IPS DF 6.9 (cell line): ENCODE results near the gene RBFOX2.
"Not testable (repeated sequence)": the region's sequence is repeated elsewhere in the genome, so short reads cannot be mapped to it uniquely, and the experiment has no call there.

Source experiments
- DNase-seq: peaks from one replicate; pipeline ENCODE4 v3.0.0-alpha.2; 2013; ENCODE audit warnings: low read depth, low spot score
- H3K27ac ChIP-seq: one replicate; pipeline ENCODE4 v1.5.1; 2013; ENCODE audit warnings: low read length, control low read depth
- H3K27me3 ChIP-seq: 2 replicates; pipeline ENCODE4 v1.6.1; 2013; ENCODE audit warnings: mild to moderate bottlenecking, low read length; ENCODE audit not compliant: control insufficient read depth, insufficient read depth
- H3K36me3 ChIP-seq: 2 replicates; pipeline ENCODE4 v1.6.1; 2013; ENCODE audit warnings: low read length; ENCODE audit not compliant: control insufficient read depth, insufficient read depth
- H3K4me1 ChIP-seq: 2 replicates; pipeline ENCODE4 v1.6.1; 2013; ENCODE audit warnings: low read length; ENCODE audit not compliant: control insufficient read depth, insufficient read depth
- H3K4me3 ChIP-seq: 2 replicates; pipeline ENCODE4 v1.5.1; 2013; ENCODE audit warnings: mild to moderate bottlenecking, low read length
- H3K9me3 ChIP-seq: 2 replicates; pipeline ENCODE4 v1.6.1; 2013; ENCODE audit warnings: low read length, inconsistent platforms; ENCODE audit not compliant: control insufficient read depth, insufficient read depth
- WGBS: extraction: QIAGEN DNeasy Blood & Tissue Kit; methylation state at CpG from one replicate; pipeline ENCODE4 v1.1.7; 2013; ENCODE audit warnings: mixed read lengths, missing lambda C conversion rate; ENCODE audit not compliant: insufficient read length, insufficient coverage; 5-methylcytosine and 5-hydroxymethylcytosine counted together

Gene RBFOX2

GRCh38 chr22:35812600-35812999 lies 216.0 kb downstream of the RBFOX2 start:
- Histone ChIP-seq H3K4me3 (no peak overlapping the region), H3K27me3 (no peaks in the 10 kb centered on the region), H3K9me3 (no peaks in the 10 kb centered on the region), H3K27ac (no peak overlapping the region), H3K4me1 (peaks cover 3% of the 10 kb centered on the region; the same call in 1 of the 2 replicates), H3K36me3 (peaks cover 2% of the 10 kb centered on the region; the same call in 1 of the 2 replicates)
- DNase-seq: no peak
- no CpG with 5 or more reads among the region's 4 CpGs for WGBS

GRCh38 chr22:35811670-35812069 lies 217.0 kb downstream of the RBFOX2 start:
- Histone ChIP-seq H3K27me3 (no peaks in the 10 kb centered on the region), H3K4me1 (peaks cover 1% of the 10 kb centered on the region; the same call in 1 of the 2 replicates), H3K9me3 (no peaks in the 10 kb centered on the region), H3K4me3 (no peak overlapping the region), H3K36me3 (peaks cover 2% of the 10 kb centered on the region; the same call in 1 of the 2 replicates), H3K27ac (no peak overlapping the region)
- no CpG with 5 or more reads among the region's 3 CpGs for WGBS
- no peak for DNase-seq

- Histone ChIP-seq H3K36me3 (peaks cover 2% of the 10 kb centered on the region; the same call in 1 of the 2 replicates), H3K27ac (no peak overlapping the region), H3K9me3 (no peaks in the 10 kb centered on the region), H3K27me3 (no peaks in the 10 kb centered on the region), H3K4me3 (no peak overlapping the region), H3K4me1 (peaks cover 1% of the 10 kb centered on the region; the same call in 1 of the 2 replicates)
- WGBS: no CpG with 5 or more reads among the region's 9 CpGs
- no peak for DNase-seq
Observed at GRCh38 chr22:35809816-35810215, 218.8 kb downstream of the RBFOX2 start.

GRCh38 chr22:35808377-35808776 lies 220.2 kb downstream of the RBFOX2 start:
- Histone ChIP-seq H3K4me3 (no peak overlapping the region), H3K4me1 (peaks cover 1% of the 10 kb centered on the region; the same call in 1 of the 2 replicates), H3K36me3 (peaks cover 2% of the 10 kb centered on the region; the same call in 1 of the 2 replicates), H3K9me3 (no peaks in the 10 kb centered on the region), H3K27me3 (no peaks in the 10 kb centered on the region), H3K27ac (no peak overlapping the region)
- WGBS: no CpG with 5 or more reads among the region's 2 CpGs
- DNase-seq: no peak

GRCh38 chr22:35806668-35807067 lies 222.0 kb downstream of the RBFOX2 start:
- WGBS: no CpG with 5 or more reads among the region's 8 CpGs
- not testable (repeated sequence) for DNase-seq, H3K27me3 ChIP-seq, H3K4me3 ChIP-seq, H3K4me1 ChIP-seq, H3K9me3 ChIP-seq, H3K36me3 ChIP-seq, H3K27ac ChIP-seq

- DNase-seq: no peak
- Histone ChIP-seq H3K9me3 (no peaks in the 10 kb centered on the region), H3K27ac (no peak overlapping the region), H3K36me3 (peaks cover 2% of the 10 kb centered on the region; the same call in 1 of the 2 replicates), H3K4me3 (no peak overlapping the region), H3K27me3 (no peaks in the 10 kb centered on the region), H3K4me1 (no peaks in the 10 kb centered on the region)
- WGBS: no CpG with 5 or more reads among the region's 2 CpGs
Observed at GRCh38 chr22:35805466-35805865, 223.2 kb downstream of the RBFOX2 start.

GRCh38 chr22:35804421-35804820 lies 224.2 kb downstream of the RBFOX2 start:
- Histone ChIP-seq H3K27me3 (no peaks in the 10 kb centered on the region), H3K4me3 (no peak overlapping the region), H3K36me3 (no peaks in the 10 kb centered on the region), H3K4me1 (no peaks in the 10 kb centered on the region), H3K9me3 (no peaks in the 10 kb centered on the region), H3K27ac (no peak overlapping the region)
- WGBS: no CpG with 5 or more reads among the region's 1 CpG
- no peak for DNase-seq

GRCh38 chr22:35802885-35803284 lies 225.7 kb downstream of the RBFOX2 start:
- DNase-seq: no peak
- Histone ChIP-seq H3K4me3 (no peak overlapping the region), H3K9me3 (no peaks in the 10 kb centered on the region), H3K27me3 (no peaks in the 10 kb centered on the region), H3K4me1 (no peaks in the 10 kb centered on the region), H3K27ac (no peak overlapping the region), H3K36me3 (no peaks in the 10 kb centered on the region)
- no CpG with 5 or more reads among the region's 2 CpGs for WGBS

GRCh38 chr22:35801301-35801700 lies 227.3 kb downstream of the RBFOX2 start:
- H3K4me3 ChIP-seq, H3K36me3 ChIP-seq, H3K4me1 ChIP-seq, H3K27me3 ChIP-seq, DNase-seq, H3K9me3 ChIP-seq, H3K27ac ChIP-seq: not testable (repeated sequence)
- no CpG with 5 or more reads among the region's 3 CpGs for WGBS

GRCh38 chr22:35799150-35799549 lies 229.5 kb downstream of the RBFOX2 start:
- no peak for DNase-seq
- no peaks in the 10 kb centered on the region for H3K36me3 ChIP-seq
- no peaks in the 10 kb centered on the region for H3K4me1 ChIP-seq
- no peak overlapping the region for H3K27ac ChIP-seq
- no peak overlapping the region for H3K4me3 ChIP-seq
- H3K9me3 ChIP-seq: no peaks in the 10 kb centered on the region
- no peaks in the 10 kb centered on the region for H3K27me3 ChIP-seq
- no CpG with 5 or more reads among the region's 1 CpG for WGBS

GRCh38 chr22:35797411-35797810 lies 231.2 kb downstream of the RBFOX2 start:
- H3K9me3 ChIP-seq: no peaks in the 10 kb centered on the region
- no peaks in the 10 kb centered on the region for H3K36me3 ChIP-seq
- no peak for DNase-seq
- no peak overlapping the region for H3K27ac ChIP-seq
- WGBS: no CpG with 5 or more reads among the region's 4 CpGs
- H3K4me3 ChIP-seq: no peak overlapping the region
- no peaks in the 10 kb centered on the region for H3K27me3 ChIP-seq
- H3K4me1 ChIP-seq: no peaks in the 10 kb centered on the region
